Right ventricle myocardium inferior (tissue), 1 donor: ENCODE data around the gene TEX2. TPM values are rescaled to one million over a fixed set of nuclear protein-coding genes. Genes with fewer than 3 reads are reported as not detected.

Experiments used
- ATAC-seq: fragments of 200-7000 bp; cut with Tn5 transposase; one replicate; pipeline ENCODE4 v1.9.1; 2020; ENCODE audit warnings: mild to moderate bottlenecking, moderate library complexity
- DNase-seq: peaks from one replicate; pipeline ENCODE4 v3.0.0; 2021; ENCODE audit errors: missing footprints
- intact Hi-C: fragments of 100-400 bp; cut with DNase I; formaldehyde crosslinking; loops from one replicate; pipeline ENCODE4 v1.11.0; 2022
- long read RNA-seq: library from polyadenylated mRNA; unstranded; transcript quantifications from one replicate; pipeline ENCODE4 v2.0.0, GENCODE V29; 2021
- total RNA-seq: library from RNA; stranded (reverse); fragmentation: NEBNext Ultra II Directional; extraction: Animal tissue kit (Norgen Biotek cat#: 25700); gene quantifications from one replicate; pipeline ENCODE4 v1.2.1, GENCODE V29; 2021
- donor health status: DM: no; HTN: yes; CAD: no; lungs with severe emphysema.

Gene TEX2
- 56.1 TPM for total RNA-seq
- long read RNA-seq, full-length matches to known transcripts, result 13 of 33 reads
- long read RNA-seq, partial matches to known transcripts, result 16 of 33 reads
- long read RNA-seq, other reads (novel, unspliced or antisense), result 4 of 33 reads

DNA sequence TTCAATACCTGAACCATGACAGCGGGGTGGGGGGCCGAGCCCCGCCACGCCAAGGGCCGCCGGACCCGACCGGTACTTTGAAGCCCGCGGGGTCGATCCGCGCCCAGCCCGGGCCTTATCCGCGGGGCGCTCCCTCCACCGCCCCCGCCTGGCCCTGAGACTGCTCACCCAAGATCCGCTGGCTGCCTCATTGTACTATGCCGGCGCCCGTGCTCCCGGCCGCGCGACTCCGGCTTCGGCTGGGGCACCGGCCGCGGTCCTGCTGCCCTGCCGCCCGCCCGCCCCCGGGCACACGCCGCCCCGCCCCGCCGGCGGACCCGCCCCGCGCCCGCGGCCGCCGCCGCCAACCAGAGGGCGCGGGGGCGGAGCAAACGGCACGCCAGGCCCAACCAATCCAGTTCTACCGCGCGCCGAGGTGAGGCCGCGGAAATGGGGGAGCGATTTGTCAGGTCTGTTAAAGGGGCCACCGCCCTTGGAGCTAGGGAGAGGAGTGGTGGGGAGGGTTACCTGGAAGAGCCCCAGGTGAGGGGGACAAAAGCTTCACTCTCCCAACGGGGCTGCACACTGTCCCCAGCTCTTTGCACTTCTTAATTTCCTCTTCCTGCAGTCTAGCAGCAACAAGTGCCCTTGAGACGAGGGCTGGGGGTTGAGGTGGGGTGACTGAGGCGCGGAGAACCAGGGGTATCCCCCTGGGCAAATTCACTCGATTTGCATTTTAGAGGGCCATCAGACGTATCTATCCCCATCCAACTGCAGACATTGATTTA, at the start of gene TEX2:
Gene TEX2 (minus strand): TSS at position 261 of the 767 bp plus-strand sequence. CDS start 49,043 bp downstream, outside the sequence.
- intact Hi-C loops, result loop anchor here (2.0 kb wide), 2 partner anchors 106 to 118 kb away; no protein-coding TSS in a partner anchor
- ATAC-seq, result peak; percentile 95
- peak; percentile 97 for DNase-seq

- ATAC-seq (no peak), DNase-seq (no peak)
- intact Hi-C loops, result loop anchor here (2.0 to 5.0 kb wide), 2 partner anchors 103 to 188 kb away; partner anchors contain the start of gene POLG2
Measured at GRCh38 chr17:64309710-64310109, 46.6 kb upstream of the TEX2 start.

DNA sequence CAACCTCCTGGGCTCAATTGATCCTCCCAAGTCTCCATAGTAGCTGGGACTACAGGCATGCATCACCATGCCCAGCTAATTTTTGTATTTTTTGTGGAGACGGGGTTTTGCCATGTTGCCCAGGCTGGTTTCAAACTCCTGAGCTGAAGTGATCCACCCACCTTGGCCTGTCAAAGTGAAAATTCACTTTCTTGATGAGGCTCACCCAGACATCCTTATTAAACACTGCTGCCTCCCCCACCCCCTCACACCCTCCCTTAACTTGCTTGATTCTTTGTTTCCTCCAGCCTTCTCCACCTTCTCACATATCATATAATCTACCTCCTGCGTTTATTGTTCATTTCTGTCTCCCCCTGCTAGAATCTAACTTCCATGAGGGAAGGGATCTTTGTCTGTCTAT, 46.0 kb upstream of the TEX2 start:
- no peak for ATAC-seq
- intact Hi-C loops, result loop anchor here (5.0 kb wide), 1 partner anchor 188 kb away; the partner anchor contains the start of gene POLG2
- DNase-seq, result no peak

DNA sequence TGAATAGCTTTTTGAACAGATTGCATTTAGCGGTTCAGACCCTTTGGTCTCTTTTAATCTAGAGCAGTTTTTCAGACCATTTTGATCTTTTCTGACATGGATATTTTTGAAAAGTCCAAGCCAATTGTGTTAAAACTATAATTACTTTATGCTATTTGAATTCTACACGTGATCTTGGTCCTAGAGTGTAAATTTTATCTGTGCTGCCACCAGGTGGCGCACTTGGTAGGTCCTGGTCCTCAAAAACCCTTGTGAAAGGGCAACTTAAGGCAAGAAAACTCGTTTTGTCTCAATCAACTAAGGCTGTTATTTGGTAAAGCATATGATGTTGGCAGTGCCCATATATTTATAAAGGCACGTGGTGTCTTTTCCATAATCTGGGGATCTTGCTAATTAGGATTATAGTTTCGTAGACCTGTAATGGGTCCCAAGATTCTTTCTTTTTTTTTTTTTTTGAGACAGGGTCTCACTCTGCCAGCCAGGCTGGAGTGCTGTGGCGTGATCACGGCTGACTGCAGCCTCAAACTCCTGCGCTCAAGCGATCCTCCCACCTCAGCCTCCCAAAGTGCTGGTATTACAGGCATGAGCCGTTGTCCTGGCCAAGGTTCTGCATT, 43.9 kb upstream of the TEX2 start:
- peak; percentile 79 for DNase-seq
- intact Hi-C loops, result loop anchor here (1.0 to 5.0 kb wide), 2 partner anchors 111 to 190 kb away; partner anchors contain the start of gene POLG2
- peak; percentile 65 for ATAC-seq

DNA sequence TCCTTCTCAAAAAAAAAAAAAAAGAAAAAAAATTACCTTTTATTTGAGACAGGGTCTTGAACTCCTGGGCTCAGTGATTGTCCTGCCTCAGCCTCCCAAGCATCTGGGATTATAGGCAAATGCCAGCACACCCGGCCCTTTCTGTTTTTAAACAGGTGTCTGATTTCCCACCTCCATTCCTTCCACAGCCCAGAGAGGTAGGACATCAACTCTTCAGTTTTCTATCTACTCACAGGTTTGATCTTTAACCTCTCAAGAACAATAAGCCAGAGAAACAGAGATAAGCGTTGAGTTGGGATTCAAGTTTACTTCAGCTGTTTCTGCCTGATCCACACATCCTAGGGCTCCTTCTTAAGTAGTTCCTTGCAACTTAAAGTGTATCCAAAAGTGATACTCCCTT, 41.5 kb upstream of the TEX2 start:
- ATAC-seq, result no peak
- no peak for DNase-seq
- intact Hi-C loops, result no loop called here

- ATAC-seq (no peak), DNase-seq (no peak)
- intact Hi-C loops, result no loop called here
Measured at GRCh38 chr17:64300699-64300965, 37.6 kb upstream of the TEX2 start.

DNA sequence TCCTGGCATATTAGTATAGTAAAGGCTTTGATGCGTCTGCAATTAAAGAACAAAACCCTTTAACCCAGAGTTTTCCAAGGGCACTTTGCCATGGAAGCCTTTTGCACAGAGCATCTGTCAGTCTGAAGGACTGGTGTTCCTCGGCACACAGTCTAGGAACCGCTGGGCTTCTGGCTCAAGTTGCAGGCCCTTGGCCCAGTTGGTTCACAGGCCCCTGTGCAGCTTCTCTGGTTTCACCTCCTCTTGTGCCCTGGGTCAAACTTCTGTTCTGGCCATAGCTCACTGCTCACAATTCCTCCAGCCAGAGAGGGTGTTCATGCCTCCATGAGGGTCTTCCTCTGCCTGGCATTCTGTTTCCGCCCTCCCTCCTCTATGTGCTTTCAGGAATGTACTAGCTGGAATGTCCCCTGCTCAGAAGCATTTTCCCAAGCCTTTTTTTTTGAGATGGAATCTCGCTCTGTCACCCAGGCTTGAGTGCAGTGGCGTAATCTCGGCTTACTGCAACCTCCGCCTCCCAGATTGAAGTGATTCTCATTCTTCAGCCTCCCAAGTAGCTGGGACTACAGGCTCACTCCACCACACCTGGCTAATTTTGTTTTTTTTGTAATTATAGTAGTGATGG, 34.5 kb upstream of the TEX2 start:
- DNase-seq (no peak), ATAC-seq (no peak)
- intact Hi-C loops, result no loop called here

DNA sequence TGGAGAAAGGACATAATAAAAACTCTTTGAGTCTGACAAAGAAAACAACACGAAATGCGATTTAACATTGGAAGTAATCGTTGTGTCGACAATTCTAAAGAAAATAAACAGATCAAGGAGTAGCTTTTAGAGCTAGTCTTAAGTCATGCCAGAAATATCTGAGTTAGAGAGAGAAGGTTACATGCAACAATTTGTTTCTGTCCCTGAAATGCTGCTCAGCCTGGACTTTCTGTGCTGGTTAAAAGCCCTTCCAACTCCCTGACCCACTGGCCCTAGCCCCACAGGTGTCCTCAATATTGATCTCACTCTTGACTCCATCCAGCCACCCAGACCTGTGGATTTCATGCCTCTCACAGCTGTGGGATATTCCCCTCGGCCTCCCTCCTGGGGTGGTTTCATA, 33.2 kb upstream of the TEX2 start:
- DNase-seq (no peak), ATAC-seq (no peak)
- intact Hi-C loops, result no loop called here

GRCh38 chr17:64295146-64295545, 32.1 kb upstream of the TEX2 start:
- ATAC-seq (no peak), DNase-seq (no peak)
- intact Hi-C loops, result no loop called here

- ATAC-seq (no peak), DNase-seq (no peak)
- intact Hi-C loops, result no loop called here
Measured at GRCh38 chr17:64291268-64291851, 28.3 kb upstream of the TEX2 start.

GRCh38 chr17:64289741-64290141, 26.7 kb upstream of the TEX2 start:
- DNase-seq (no peak), ATAC-seq (peak; percentile 54)
- intact Hi-C loops, result loop anchor here (10.0 kb wide), 1 partner anchor 225 kb away; no protein-coding TSS in a partner anchor

GRCh38 chr17:64282753-64283080, 19.7 kb upstream of the TEX2 start:
- no peak for DNase-seq
- ATAC-seq, result no peak
- intact Hi-C loops, result loop anchor here (1.0 to 10.0 kb wide), 3 partner anchors 134 to 256 kb away; no protein-coding TSS in a partner anchor

GRCh38 chr17:64281962-64282752, 19.1 kb upstream of the TEX2 start:
- intact Hi-C loops, result loop anchor here (1.0 to 10.0 kb wide), 3 partner anchors 134 to 255 kb away; no protein-coding TSS in a partner anchor
- DNase-seq (peak; percentile 80), ATAC-seq (peak; percentile 43)

GRCh38 chr17:64278614-64279013, 15.6 kb upstream of the TEX2 start:
- DNase-seq (no peak), ATAC-seq (no peak)

DNA sequence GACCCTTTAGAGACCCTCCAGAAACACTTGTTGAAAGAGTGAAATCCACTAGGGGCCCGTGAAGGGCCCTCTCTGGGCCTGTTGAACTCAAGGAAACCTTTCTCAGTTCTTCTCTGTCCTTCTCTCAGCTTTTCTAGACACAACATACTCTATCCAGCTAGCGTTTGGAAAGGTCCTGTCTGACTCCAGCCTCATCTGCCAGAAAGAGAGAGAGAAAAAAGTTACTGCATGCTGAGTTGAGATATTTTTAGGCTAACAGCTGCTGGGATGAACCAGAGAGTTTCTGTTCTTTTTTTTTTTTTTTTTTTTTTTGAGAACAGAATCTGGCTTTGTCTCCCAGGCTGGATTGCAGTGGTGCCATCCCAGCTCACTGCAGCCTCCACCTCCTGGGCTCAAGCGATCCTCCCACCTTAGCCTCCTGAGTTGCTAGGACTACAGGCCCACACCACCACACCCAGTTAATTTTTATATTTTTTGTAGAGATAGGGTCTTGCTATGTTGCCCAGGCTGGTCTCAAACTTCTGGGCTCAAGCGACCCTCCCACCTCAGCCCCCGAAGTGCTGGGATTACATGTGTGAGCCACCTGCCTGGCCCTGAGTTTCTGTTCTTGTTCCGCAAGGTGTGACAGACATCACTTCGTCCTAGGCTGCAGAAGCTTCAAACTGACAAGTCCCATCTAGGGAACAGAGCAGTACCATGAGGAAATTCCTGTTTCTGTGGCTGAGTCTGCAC, 14.9 kb upstream of the TEX2 start:
- intact Hi-C loops, result no loop called here
- no peak for DNase-seq
- peak; percentile 56 for ATAC-seq

More at GRCh38 chr17:64278614-64279013, 15.6 kb upstream of the TEX2 start:
- intact Hi-C loops, result no loop called here

- ATAC-seq (peak; percentile 46), DNase-seq (no peak)
- intact Hi-C loops, result no loop called here
Measured at GRCh38 chr17:64276961-64277505, 14.0 kb upstream of the TEX2 start.

DNA sequence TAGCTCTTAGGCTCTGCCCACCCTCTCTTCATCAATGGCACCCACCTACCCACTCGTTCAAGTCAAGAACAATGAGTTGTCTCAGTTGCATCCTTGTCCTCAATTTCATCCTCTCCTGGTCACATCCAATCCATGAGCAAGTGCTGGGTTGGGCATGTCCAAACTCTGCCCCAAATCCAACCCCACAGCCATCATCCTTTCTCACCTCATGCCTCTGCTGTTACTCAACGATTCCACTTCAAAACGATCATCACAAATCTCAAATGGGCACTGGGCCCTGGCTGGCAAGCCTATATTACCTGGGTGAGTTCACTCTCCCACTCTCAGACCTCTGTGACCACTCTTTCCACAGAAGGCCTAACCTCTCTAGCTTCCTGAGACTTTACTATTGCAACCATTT, 12.0 kb upstream of the TEX2 start:
- intact Hi-C loops, result no loop called here
- ATAC-seq (no peak), DNase-seq (no peak)

GRCh38 chr17:64273006-64273405, 9.9 kb upstream of the TEX2 start:
- DNase-seq, result no peak
- ATAC-seq, result no peak
- intact Hi-C loops, result no loop called here
